Liver (tissue), 3 donors: ENCODE results near the gene LINGO3.
"Not testable (repeated sequence)": the region's sequence is repeated elsewhere in the genome, so short reads cannot be mapped to it uniquely, and the experiment has no call there.

Experiments used
- JUND ChIP-seq, 2 donors: IDR thresholded peaks; 2 replicates each; pipeline ENCODE4 v1.6.1; 2016; ENCODE audit warnings: antibody characterized with exemption in 2 of 2
- MAX ChIP-seq: IDR thresholded peaks from 2 replicates; pipeline ENCODE4 v1.6.1; 2016; ENCODE audit warnings: antibody characterized with exemption
- RAD21 ChIP-seq, 2 donors: IDR thresholded peaks; 2 replicates each; pipeline ENCODE4 v1.6.1; 2016; ENCODE audit warnings: antibody characterized with exemption in 2 of 2, mild to moderate bottlenecking in 2 of 2
- REST ChIP-seq: IDR thresholded peaks from 2 replicates; pipeline ENCODE4 v1.6.1; 2016; ENCODE audit warnings: antibody characterized with exemption, mild to moderate bottlenecking
- SP1 ChIP-seq: IDR thresholded peaks from 2 replicates; pipeline ENCODE4 v1.6.1; 2018; ENCODE audit warnings: antibody characterized with exemption, mild to moderate bottlenecking
- TAF1 ChIP-seq: conservative IDR thresholded peaks from 2 replicates; pipeline ENCODE4 v1.6.1; 2016; ENCODE audit warnings: antibody characterized with exemption, mild to moderate bottlenecking
- TF ChIP-seq, protein P1 (sequence below): fragments of 150-350 bp; IDR thresholded peaks from 2 replicates; pipeline ENCODE4 v1.5.1; 2017; ENCODE audit warnings: improper control_type of control experiment, low read depth, low read length; ENCODE audit not compliant: missing input control
- donor health status: healthy.
- donor health status: healthy.

- TF ChIP-seq, protein P1, sequence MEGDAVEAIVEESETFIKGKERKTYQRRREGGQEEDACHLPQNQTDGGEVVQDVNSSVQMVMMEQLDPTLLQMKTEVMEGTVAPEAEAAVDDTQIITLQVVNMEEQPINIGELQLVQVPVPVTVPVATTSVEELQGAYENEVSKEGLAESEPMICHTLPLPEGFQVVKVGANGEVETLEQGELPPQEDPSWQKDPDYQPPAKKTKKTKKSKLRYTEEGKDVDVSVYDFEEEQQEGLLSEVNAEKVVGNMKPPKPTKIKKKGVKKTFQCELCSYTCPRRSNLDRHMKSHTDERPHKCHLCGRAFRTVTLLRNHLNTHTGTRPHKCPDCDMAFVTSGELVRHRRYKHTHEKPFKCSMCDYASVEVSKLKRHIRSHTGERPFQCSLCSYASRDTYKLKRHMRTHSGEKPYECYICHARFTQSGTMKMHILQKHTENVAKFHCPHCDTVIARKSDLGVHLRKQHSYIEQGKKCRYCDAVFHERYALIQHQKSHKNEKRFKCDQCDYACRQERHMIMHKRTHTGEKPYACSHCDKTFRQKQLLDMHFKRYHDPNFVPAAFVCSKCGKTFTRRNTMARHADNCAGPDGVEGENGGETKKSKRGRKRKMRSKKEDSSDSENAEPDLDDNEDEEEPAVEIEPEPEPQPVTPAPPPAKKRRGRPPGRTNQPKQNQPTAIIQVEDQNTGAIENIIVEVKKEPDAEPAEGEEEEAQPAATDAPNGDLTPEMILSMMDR, result not testable (repeated sequence)
- not testable (repeated sequence) for TF ChIP-seq RAD21 (IDR thresholded peaks at IDR 0.05); REST; SP1; MAX; JUND (IDR thresholded peaks at IDR 0.05); TAF1
Observed at GRCh38 chr19:2349818-2350217, 41.9 kb upstream of the LINGO3 start.
